Astrocyte (in vitro differentiated cells and primary cell): ENCODE data around the gene SPTLC3.

Source experiments
- EZH2 ChIP-seq: IDR thresholded peaks from 2 replicates; pipeline ENCODE4 v1.6.1; 2012; ENCODE audit warnings: mild to moderate bottlenecking, low read length, inconsistent platforms; ENCODE audit not compliant: insufficient read depth
- TF ChIP-seq, protein P1 (sequence below): IDR thresholded peaks from 2 replicates; pipeline ENCODE4 v1.5.1; 2011; ENCODE audit warnings: low read depth, mild to moderate bottlenecking, inconsistent platforms, low read length, moderate library complexity; ENCODE audit not compliant: insufficient read depth

DNA sequence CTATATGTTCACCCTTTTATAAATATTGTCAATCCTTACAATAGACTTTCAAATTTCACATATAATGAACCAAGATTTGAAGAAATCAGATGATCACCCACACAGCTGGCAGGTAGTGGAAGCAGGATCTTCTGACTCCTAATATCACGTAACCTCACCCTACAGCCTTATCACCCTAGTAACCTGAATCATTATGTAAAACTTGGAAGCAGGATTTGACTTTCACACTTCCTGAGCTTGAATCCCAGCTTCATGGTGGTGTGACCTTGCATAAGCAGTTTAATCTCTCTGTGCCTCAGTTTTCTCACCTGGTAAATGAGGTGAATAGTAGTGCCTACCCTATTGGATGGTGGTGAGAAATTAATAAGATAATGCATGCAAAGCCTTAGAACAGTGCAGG, 16.4 kb downstream of the SPTLC3 start:
- TF ChIP-seq, protein P1, sequence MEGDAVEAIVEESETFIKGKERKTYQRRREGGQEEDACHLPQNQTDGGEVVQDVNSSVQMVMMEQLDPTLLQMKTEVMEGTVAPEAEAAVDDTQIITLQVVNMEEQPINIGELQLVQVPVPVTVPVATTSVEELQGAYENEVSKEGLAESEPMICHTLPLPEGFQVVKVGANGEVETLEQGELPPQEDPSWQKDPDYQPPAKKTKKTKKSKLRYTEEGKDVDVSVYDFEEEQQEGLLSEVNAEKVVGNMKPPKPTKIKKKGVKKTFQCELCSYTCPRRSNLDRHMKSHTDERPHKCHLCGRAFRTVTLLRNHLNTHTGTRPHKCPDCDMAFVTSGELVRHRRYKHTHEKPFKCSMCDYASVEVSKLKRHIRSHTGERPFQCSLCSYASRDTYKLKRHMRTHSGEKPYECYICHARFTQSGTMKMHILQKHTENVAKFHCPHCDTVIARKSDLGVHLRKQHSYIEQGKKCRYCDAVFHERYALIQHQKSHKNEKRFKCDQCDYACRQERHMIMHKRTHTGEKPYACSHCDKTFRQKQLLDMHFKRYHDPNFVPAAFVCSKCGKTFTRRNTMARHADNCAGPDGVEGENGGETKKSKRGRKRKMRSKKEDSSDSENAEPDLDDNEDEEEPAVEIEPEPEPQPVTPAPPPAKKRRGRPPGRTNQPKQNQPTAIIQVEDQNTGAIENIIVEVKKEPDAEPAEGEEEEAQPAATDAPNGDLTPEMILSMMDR, result no peak
- TF ChIP-seq EZH2, result no peak
